Vagina (tissue), 2 donors: Measurements from ENCODE around the gene EVC2.

ENCODE experiments used
- CTCF ChIP-seq, 3 experiments: fragments of 450-650 bp in 2 of 3; fragments of 200-600 bp in 1 of 3; sonication (generic) in 1 of 3; IDR thresholded peaks; one replicate each; pipeline ENCODE4 v1.5.1; 2017 to 2019; ENCODE audit warnings: antibody characterized with exemption in 3 of 3, mild to moderate bottlenecking in 2 of 3, moderate library complexity in 2 of 3
- POLR2A ChIP-seq, 2 donors: fragments of 450-650 bp; IDR thresholded peaks; one replicate each; pipeline ENCODE4 v1.6.1; 2017; ENCODE audit warnings: antibody characterized with exemption in 2 of 2, mild to moderate bottlenecking in 2 of 2, moderate library complexity in 2 of 2

GRCh38 chr4:5735463-5735862 is 27.1 kb upstream of the EVC2 start:
- TF ChIP-seq POLR2A (IDR thresholded peaks at IDR 0.05) (no peak), CTCF (IDR thresholded peaks at IDR 0.05) (no peak)
